GM12878 (cell line): ENCODE results near the gene WIPF2. TPM values are rescaled to one million over a fixed set of nuclear protein-coding genes. Genes with fewer than 3 reads are reported as not detected.

Source experiments
- CBFB ChIP-seq: IDR thresholded peaks from 2 replicates; pipeline ENCODE4 v1.6.1; 2016; ENCODE audit warnings: antibody characterized with exemption, low read depth
- DPF2 ChIP-seq: fragments of 450-650 bp; IDR thresholded peaks from 2 replicates; pipeline ENCODE4 v1.6.1; 2017; ENCODE audit warnings: mild to moderate bottlenecking
- IKZF2 ChIP-seq, 2 experiments: fragments of 450-650 bp; IDR thresholded peaks; 2 replicates each; pipeline ENCODE4 v1.6.1; 2017; ENCODE audit warnings: mild to moderate bottlenecking in 2 of 2, moderate library complexity in 2 of 2
- KAT2A ChIP-seq: conservative IDR thresholded peaks from 2 replicates; pipeline ENCODE4 v1.6.1; 2011; ENCODE audit warnings: low read depth, low read length; ENCODE audit not compliant: control insufficient read depth
- NR2C2 ChIP-seq: IDR thresholded peaks from 2 replicates; pipeline ENCODE4 v1.6.1; 2011; ENCODE audit warnings: borderline replicate concordance, low read depth; ENCODE audit not compliant: control insufficient read depth, insufficient read length
- POU2F2 ChIP-seq: IDR thresholded peaks from 3 replicates; pipeline ENCODE4 v1.6.1; 2011; ENCODE audit warnings: low read depth, mild to moderate bottlenecking, low read length, borderline replicate concordance
- RCOR1 ChIP-seq: conservative IDR thresholded peaks from 2 replicates; pipeline ENCODE4 v1.6.1; 2012; ENCODE audit warnings: low read depth, low read length, improper control_type of control experiment
- SMAD1 ChIP-seq: fragments of 450-650 bp; IDR thresholded peaks from 2 replicates; pipeline ENCODE4 v1.6.1; 2018; ENCODE audit warnings: mild to moderate bottlenecking, low read depth; ENCODE audit not compliant: partially characterized antibody
- SMARCA5 ChIP-seq: fragments of 450-650 bp; IDR thresholded peaks from 2 replicates; pipeline ENCODE4 v1.6.1; 2017; ENCODE audit warnings: mild to moderate bottlenecking
- SREBF1 ChIP-seq: IDR thresholded peaks from 2 replicates; pipeline ENCODE4 v1.6.1; 2012; ENCODE audit warnings: mild to moderate bottlenecking, low read length
- TCF7 ChIP-seq: IDR thresholded peaks from 2 replicates; pipeline ENCODE4 v1.6.1; 2014; ENCODE audit warnings: antibody characterized with exemption, borderline replicate concordance
- ZNF622 ChIP-seq: fragments of 450-650 bp; IDR thresholded peaks from 2 replicates; pipeline ENCODE4 v1.6.1; 2017; ENCODE audit warnings: mild to moderate bottlenecking, inconsistent platforms
- polyA plus RNA-seq, 11 experiments: library from polyadenylated mRNA; depleted of rRNA in 4 of 11; unstranded in 6 of 11; stranded (reverse) in 5 of 11; fragments of >200 nt; fragmentation: Nextera tagmentation in 4 of 11; fragmentation: Illumina TruSeq in 1 of 11; extraction: Ambion mirVana in 4 of 11; extraction: Trizol in 1 of 11; gene quantifications; 1 replicate in 1 of 11; 2 replicates in 10 of 11; pipeline versions ENCODE4 v1.2.1 to v1.2.3, GENCODE V29; 2011 to 2016; ENCODE audit warnings: inconsistent platforms in 2 of 11, missing spikeins in 2 of 11, low read depth in 1 of 11
- total RNA-seq, 4 experiments: library from RNA; depleted of rRNA in 3 of 4; stranded (reverse); fragments of >200 nt in 3 of 4; fragmentation: Illumina TruSeq in 1 of 4; extraction: Trizol in 1 of 4; gene quantifications; 2 replicates each; pipeline versions ENCODE4 v1.2.1 to v1.2.3, GENCODE V29; 2013 to 2021
- TF ChIP-seq, protein P1 (sequence below): IDR thresholded peaks from 2 replicates; pipeline ENCODE4 v1.6.1; 2011; ENCODE audit warnings: low read depth, low read length, improper control_type of control experiment, borderline replicate concordance
- TF ChIP-seq, protein P2 (sequence below): fragments of 450-650 bp; IDR thresholded peaks from 2 replicates; pipeline ENCODE4 v1.6.1; 2017; ENCODE audit warnings: mild to moderate bottlenecking, moderate library complexity
- TF ChIP-seq, protein P3 (sequence below): IDR thresholded peaks from 2 replicates; pipeline ENCODE4 v1.6.1; 2012; ENCODE audit warnings: improper control_type of control experiment, low read depth, low read length; ENCODE audit not compliant: insufficient replicate concordance

Gene WIPF2
- total and polyA plus RNA-seq, 10 of the 15 experiments (the other 5 are each of a cell fraction or from before 2014, with no cell fraction given), result 4.2 to 20.8 (median 7.1) TPM

DNA sequence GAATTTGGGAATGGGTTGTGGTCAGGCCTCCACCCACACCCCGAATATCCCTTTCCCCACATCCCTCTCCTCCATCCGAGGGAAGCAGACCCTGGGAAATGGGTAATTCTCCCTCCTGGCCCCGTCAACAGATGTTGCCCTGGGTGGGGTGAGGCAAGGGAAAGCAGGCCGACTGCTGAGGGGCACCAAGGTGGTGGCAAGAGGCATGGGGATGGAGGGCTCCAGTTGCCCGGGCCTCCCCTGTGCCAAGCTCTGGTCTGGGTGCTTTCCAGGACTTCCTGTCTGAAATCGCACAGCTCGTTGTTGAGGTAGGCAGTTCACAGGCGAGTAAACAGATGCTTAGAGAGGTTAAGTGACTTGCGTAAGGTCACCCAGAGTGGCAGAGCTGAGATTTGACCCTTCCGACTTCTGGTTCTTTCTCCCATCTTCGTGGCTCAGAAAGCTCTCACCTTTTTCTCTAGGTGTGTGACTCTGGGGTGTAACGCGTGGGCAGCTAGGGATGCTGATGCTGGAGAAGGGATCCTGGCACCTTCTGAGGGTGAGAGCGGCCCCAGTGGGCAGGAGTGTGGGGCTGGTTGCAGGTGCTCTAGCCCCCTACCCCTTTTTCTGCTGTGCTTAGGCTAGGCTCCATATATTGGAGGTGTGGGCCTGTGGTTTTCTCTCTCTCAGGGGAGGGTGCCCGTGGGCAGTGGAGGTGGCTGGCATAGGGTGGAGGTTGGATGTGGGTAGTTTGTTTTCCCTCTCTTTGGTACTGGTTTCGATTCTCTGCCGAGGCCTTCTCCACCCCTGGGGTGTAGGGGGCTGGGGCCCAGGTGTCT lies 107.1 kb downstream of the WIPF2 start (continued):
- TF ChIP-seq, protein P1, sequence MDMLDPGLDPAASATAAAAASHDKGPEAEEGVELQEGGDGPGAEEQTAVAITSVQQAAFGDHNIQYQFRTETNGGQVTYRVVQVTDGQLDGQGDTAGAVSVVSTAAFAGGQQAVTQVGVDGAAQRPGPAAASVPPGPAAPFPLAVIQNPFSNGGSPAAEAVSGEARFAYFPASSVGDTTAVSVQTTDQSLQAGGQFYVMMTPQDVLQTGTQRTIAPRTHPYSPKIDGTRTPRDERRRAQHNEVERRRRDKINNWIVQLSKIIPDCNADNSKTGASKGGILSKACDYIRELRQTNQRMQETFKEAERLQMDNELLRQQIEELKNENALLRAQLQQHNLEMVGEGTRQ, result no peak
- TF ChIP-seq KAT2A (no peak), SREBF1 (no peak), DPF2 (0 out of 2 replicates have a peak, but pooled peaks have one; percentile 28), RCOR1 (peak; percentile 76), SMARCA5 (peak; percentile 70), POU2F2 (no peak), CBFB (no peak), SMAD1 (no peak), IKZF2 (IDR thresholded peaks at IDR 0.05) (peak; percentile 73), ZNF622 (no peak), NR2C2 (no peak), TCF7 (no peak)
- TF ChIP-seq, protein P2, sequence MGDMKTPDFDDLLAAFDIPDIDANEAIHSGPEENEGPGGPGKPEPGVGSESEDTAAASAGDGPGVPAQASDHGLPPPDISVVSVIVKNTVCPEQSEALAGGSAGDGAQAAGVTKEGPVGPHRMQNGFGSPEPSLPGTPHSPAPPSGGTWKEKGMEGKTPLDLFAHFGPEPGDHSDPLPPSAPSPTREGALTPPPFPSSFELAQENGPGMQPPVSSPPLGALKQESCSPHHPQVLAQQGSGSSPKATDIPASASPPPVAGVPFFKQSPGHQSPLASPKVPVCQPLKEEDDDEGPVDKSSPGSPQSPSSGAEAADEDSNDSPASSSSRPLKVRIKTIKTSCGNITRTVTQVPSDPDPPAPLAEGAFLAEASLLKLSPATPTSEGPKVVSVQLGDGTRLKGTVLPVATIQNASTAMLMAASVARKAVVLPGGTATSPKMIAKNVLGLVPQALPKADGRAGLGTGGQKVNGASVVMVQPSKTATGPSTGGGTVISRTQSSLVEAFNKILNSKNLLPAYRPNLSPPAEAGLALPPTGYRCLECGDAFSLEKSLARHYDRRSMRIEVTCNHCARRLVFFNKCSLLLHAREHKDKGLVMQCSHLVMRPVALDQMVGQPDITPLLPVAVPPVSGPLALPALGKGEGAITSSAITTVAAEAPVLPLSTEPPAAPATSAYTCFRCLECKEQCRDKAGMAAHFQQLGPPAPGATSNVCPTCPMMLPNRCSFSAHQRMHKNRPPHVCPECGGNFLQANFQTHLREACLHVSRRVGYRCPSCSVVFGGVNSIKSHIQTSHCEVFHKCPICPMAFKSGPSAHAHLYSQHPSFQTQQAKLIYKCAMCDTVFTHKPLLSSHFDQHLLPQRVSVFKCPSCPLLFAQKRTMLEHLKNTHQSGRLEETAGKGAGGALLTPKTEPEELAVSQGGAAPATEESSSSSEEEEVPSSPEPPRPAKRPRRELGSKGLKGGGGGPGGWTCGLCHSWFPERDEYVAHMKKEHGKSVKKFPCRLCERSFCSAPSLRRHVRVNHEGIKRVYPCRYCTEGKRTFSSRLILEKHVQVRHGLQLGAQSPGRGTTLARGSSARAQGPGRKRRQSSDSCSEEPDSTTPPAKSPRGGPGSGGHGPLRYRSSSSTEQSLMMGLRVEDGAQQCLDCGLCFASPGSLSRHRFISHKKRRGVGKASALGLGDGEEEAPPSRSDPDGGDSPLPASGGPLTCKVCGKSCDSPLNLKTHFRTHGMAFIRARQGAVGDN, result peak; percentile 84
- TF ChIP-seq, protein P3, sequence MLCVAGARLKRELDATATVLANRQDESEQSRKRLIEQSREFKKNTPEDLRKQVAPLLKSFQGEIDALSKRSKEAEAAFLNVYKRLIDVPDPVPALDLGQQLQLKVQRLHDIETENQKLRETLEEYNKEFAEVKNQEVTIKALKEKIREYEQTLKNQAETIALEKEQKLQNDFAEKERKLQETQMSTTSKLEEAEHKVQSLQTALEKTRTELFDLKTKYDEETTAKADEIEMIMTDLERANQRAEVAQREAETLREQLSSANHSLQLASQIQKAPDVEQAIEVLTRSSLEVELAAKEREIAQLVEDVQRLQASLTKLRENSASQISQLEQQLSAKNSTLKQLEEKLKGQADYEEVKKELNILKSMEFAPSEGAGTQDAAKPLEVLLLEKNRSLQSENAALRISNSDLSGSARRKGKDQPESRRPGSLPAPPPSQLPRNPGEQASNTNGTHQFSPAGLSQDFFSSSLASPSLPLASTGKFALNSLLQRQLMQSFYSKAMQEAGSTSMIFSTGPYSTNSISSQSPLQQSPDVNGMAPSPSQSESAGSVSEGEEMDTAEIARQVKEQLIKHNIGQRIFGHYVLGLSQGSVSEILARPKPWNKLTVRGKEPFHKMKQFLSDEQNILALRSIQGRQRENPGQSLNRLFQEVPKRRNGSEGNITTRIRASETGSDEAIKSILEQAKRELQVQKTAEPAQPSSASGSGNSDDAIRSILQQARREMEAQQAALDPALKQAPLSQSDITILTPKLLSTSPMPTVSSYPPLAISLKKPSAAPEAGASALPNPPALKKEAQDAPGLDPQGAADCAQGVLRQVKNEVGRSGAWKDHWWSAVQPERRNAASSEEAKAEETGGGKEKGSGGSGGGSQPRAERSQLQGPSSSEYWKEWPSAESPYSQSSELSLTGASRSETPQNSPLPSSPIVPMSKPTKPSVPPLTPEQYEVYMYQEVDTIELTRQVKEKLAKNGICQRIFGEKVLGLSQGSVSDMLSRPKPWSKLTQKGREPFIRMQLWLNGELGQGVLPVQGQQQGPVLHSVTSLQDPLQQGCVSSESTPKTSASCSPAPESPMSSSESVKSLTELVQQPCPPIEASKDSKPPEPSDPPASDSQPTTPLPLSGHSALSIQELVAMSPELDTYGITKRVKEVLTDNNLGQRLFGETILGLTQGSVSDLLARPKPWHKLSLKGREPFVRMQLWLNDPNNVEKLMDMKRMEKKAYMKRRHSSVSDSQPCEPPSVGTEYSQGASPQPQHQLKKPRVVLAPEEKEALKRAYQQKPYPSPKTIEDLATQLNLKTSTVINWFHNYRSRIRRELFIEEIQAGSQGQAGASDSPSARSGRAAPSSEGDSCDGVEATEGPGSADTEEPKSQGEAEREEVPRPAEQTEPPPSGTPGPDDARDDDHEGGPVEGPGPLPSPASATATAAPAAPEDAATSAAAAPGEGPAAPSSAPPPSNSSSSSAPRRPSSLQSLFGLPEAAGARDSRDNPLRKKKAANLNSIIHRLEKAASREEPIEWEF, result no peak
